Neural cell (in vitro differentiated cells): Measurements from ENCODE around the gene RABL6. TPM values are rescaled to one million over a fixed set of nuclear protein-coding genes. Genes with fewer than 3 reads are reported as not detected.

Source experiments
- H2AFZ ChIP-seq: fragments of 200-600, 300-800 bp; sonication (generic), shearing (Covaris generic); 2 replicates; pipeline ENCODE4 v1.6.0; 2014; ENCODE audit warnings: low read depth, mild to moderate bottlenecking, antibody characterized with exemption, low read length, moderate library complexity
- H3F3A ChIP-seq: fragments of 200-600 bp; shearing (Covaris generic); 2 replicates; pipeline ENCODE4 v1.6.1; 2016; ENCODE audit warnings: mild to moderate bottlenecking, moderate library complexity, mixed read lengths, antibody characterized with exemption, low read length; ENCODE audit not compliant: insufficient read depth, poor library complexity, severe bottlenecking
- H3K27ac ChIP-seq: fragments of 200-600, 300-800 bp; sonication (generic), shearing (Covaris generic); 2 replicates; pipeline ENCODE4 v1.5.1; 2014; ENCODE audit warnings: mild to moderate bottlenecking, low read length, moderate library complexity
- H3K27me3 ChIP-seq: fragments of 300-800, 200-600 bp; sonication (generic), shearing (Covaris generic); 2 replicates; pipeline ENCODE4 v1.6.0; 2014; ENCODE audit warnings: mild to moderate bottlenecking, low read depth, low read length, moderate library complexity; ENCODE audit not compliant: insufficient read depth
- H3K36me3 ChIP-seq: fragments of 300-800, 200-600 bp; sonication (generic), shearing (Covaris generic); 2 replicates; pipeline ENCODE4 v1.5.1; 2014; ENCODE audit warnings: mild to moderate bottlenecking, antibody characterized with exemption, low read length, moderate library complexity; ENCODE audit not compliant: insufficient read depth
- H3K4me2 ChIP-seq: fragments of 300-800, 200-600 bp; sonication (generic), shearing (Covaris generic); 2 replicates; pipeline ENCODE4 v1.6.0; 2014; ENCODE audit warnings: mild to moderate bottlenecking, low read length
- H3K4me3 ChIP-seq: fragments of 300-800, 200-600 bp; sonication (generic), shearing (Covaris generic); 2 replicates; pipeline ENCODE4 v1.5.1; 2014; ENCODE audit warnings: mild to moderate bottlenecking, low read length, moderate library complexity
- H3K79me2 ChIP-seq: fragments of 200-600 bp; shearing (Covaris generic); replicated peaks from 2 replicates; pipeline ENCODE4 v1.6.0; 2014; ENCODE audit warnings: mild to moderate bottlenecking, low read length, moderate library complexity; ENCODE audit not compliant: insufficient read depth
- H3K9ac ChIP-seq: fragments of 300-800, 200-600 bp; sonication (generic), shearing (Covaris generic); 2 replicates; pipeline ENCODE4 v1.6.1; 2016; ENCODE audit warnings: mild to moderate bottlenecking, low read length, mixed read lengths
- H3K9me2 ChIP-seq: fragments of 200-600 bp; shearing (Covaris generic); 2 replicates; pipeline ENCODE4 v1.6.1; 2016; ENCODE audit warnings: mild to moderate bottlenecking, low read length, mixed read lengths; ENCODE audit not compliant: insufficient read depth
- H3K9me3 ChIP-seq: fragments of 200-600, 300-800 bp; sonication (generic), shearing (Covaris generic); 2 replicates; pipeline ENCODE4 v1.6.1; 2016; ENCODE audit warnings: mild to moderate bottlenecking, mixed run types, low read length, moderate library complexity, mixed read lengths
- H4K20me1 ChIP-seq: fragments of 200-600 bp; shearing (Covaris generic); 2 replicates; pipeline ENCODE4 v1.6.1; 2016; ENCODE audit warnings: mild to moderate bottlenecking, mixed run types; ENCODE audit not compliant: insufficient read depth
- EP300 ChIP-seq: fragments of 450-650 bp; conservative IDR thresholded peaks from 2 replicates; pipeline ENCODE4 v1.6.1; 2014; ENCODE audit warnings: antibody characterized with exemption, mild to moderate bottlenecking, moderate library complexity; ENCODE audit not compliant: poor library complexity, severe bottlenecking
- EZH2 ChIP-seq: fragments of 200-600, 300-800 bp; shearing (Covaris generic), sonication (generic); IDR thresholded peaks from 2 replicates; pipeline ENCODE4 v1.6.1; 2014; ENCODE audit warnings: antibody characterized with exemption, low read length, borderline replicate concordance, mild to moderate bottlenecking; ENCODE audit not compliant: insufficient read depth, poor library complexity, severe bottlenecking
- MXI1 ChIP-seq: fragments of 450-650 bp; conservative IDR thresholded peaks from 2 replicates; pipeline ENCODE4 v1.6.1; 2014; ENCODE audit warnings: antibody characterized with exemption, mild to moderate bottlenecking; ENCODE audit not compliant: poor library complexity, severe bottlenecking
- POLR2AphosphoS5 ChIP-seq: IDR thresholded peaks from 2 replicates; pipeline ENCODE4 v1.6.1; 2012
- RAD21 ChIP-seq: fragments of 450-650 bp; conservative IDR thresholded peaks from 2 replicates; pipeline ENCODE4 v1.6.1; 2014; ENCODE audit warnings: antibody characterized with exemption, mild to moderate bottlenecking, moderate library complexity
- SMC3 ChIP-seq: fragments of 450-650 bp; conservative IDR thresholded peaks from 2 replicates; pipeline ENCODE4 v1.6.1; 2014; ENCODE audit warnings: antibody characterized with exemption, mild to moderate bottlenecking, moderate library complexity; ENCODE audit not compliant: poor library complexity
- TAF1 ChIP-seq: IDR thresholded peaks from 2 replicates; pipeline ENCODE4 v1.6.1; 2012; ENCODE audit warnings: low read depth
- polyA plus RNA-seq: library from polyadenylated mRNA; depleted of rRNA; stranded (reverse); fragments of >200 nt; gene quantifications from 2 replicates; pipeline ENCODE4 v1.2.3, GENCODE V29; 2014
- TF ChIP-seq, protein P1 (sequence below): fragments of 450-650 bp; IDR thresholded peaks from 2 replicates; pipeline ENCODE4 v1.5.1; 2014; ENCODE audit warnings: antibody characterized with exemption, mild to moderate bottlenecking, moderate library complexity; ENCODE audit not compliant: poor library complexity, severe bottlenecking
- TF ChIP-seq, protein P2 (sequence below): IDR thresholded peaks from 2 replicates; pipeline ENCODE4 v1.6.1; 2012; ENCODE audit warnings: borderline replicate concordance

Gene RABL6
- polyA plus RNA-seq, 1 donor from 2014 or later, result 46.4 TPM

DNA sequence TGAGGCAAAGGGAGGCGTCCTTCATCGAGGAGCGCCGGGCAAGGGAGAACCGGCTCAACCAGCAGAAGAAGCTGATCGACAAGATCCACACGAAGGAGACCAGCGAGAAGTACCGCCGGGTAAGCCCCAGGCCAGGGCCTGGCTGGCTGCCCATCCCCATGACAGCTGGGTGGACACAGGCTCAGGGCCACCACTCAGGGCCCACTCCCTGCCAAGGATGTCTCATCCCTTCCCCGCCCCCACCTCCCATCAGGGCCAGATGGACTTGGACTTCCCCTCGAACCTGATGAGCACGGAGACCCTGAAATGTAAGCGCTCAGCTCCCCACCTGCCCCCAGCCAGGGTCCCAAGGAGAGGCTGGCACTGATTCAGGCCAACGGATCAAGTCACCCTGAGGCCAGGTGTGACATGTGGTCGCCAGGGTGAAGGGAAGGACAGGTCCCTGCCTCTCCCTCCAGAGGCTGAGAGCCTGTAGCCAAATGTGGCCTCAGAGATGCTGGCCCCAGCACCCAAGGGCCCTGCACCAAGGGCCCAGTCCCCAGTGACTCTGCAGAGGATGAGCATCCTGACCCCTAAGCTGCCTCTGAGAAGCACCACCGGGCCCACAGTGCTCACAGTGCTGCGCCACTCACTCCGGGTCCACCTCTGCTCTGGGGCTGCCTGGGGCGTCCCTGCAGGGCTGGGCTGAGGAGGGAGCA is 3.1 kb upstream of the RABL6 start:
- Histone ChIP-seq H3F3A (no peaks in the 10 kb centered on the region), H3K79me2 (peaks cover 12% of the 10 kb centered on the region), H3K4me2 (no peak overlapping the region), H3K9me2 (no peaks in the 10 kb centered on the region), H4K20me1 (no peaks in the 10 kb centered on the region), H3K4me3 (no peak overlapping the region), H2AFZ (no peak overlapping the region), H3K27ac (no peak overlapping the region), H3K9ac (no peak overlapping the region), H3K9me3 (no peaks in the 10 kb centered on the region), H3K27me3 (no peaks in the 10 kb centered on the region), H3K36me3 (no peaks in the 10 kb centered on the region)
- TF ChIP-seq POLR2AphosphoS5 (no peak), SMC3 (no peak), RAD21 (no peak), MXI1 (no peak), EP300 (no peak), TAF1 (no peak), EZH2 (no peak)
- TF ChIP-seq, protein P1, sequence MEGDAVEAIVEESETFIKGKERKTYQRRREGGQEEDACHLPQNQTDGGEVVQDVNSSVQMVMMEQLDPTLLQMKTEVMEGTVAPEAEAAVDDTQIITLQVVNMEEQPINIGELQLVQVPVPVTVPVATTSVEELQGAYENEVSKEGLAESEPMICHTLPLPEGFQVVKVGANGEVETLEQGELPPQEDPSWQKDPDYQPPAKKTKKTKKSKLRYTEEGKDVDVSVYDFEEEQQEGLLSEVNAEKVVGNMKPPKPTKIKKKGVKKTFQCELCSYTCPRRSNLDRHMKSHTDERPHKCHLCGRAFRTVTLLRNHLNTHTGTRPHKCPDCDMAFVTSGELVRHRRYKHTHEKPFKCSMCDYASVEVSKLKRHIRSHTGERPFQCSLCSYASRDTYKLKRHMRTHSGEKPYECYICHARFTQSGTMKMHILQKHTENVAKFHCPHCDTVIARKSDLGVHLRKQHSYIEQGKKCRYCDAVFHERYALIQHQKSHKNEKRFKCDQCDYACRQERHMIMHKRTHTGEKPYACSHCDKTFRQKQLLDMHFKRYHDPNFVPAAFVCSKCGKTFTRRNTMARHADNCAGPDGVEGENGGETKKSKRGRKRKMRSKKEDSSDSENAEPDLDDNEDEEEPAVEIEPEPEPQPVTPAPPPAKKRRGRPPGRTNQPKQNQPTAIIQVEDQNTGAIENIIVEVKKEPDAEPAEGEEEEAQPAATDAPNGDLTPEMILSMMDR, result no peak
- TF ChIP-seq, protein P2, sequence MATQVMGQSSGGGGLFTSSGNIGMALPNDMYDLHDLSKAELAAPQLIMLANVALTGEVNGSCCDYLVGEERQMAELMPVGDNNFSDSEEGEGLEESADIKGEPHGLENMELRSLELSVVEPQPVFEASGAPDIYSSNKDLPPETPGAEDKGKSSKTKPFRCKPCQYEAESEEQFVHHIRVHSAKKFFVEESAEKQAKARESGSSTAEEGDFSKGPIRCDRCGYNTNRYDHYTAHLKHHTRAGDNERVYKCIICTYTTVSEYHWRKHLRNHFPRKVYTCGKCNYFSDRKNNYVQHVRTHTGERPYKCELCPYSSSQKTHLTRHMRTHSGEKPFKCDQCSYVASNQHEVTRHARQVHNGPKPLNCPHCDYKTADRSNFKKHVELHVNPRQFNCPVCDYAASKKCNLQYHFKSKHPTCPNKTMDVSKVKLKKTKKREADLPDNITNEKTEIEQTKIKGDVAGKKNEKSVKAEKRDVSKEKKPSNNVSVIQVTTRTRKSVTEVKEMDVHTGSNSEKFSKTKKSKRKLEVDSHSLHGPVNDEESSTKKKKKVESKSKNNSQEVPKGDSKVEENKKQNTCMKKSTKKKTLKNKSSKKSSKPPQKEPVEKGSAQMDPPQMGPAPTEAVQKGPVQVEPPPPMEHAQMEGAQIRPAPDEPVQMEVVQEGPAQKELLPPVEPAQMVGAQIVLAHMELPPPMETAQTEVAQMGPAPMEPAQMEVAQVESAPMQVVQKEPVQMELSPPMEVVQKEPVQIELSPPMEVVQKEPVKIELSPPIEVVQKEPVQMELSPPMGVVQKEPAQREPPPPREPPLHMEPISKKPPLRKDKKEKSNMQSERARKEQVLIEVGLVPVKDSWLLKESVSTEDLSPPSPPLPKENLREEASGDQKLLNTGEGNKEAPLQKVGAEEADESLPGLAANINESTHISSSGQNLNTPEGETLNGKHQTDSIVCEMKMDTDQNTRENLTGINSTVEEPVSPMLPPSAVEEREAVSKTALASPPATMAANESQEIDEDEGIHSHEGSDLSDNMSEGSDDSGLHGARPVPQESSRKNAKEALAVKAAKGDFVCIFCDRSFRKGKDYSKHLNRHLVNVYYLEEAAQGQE, result no peak

DNA sequence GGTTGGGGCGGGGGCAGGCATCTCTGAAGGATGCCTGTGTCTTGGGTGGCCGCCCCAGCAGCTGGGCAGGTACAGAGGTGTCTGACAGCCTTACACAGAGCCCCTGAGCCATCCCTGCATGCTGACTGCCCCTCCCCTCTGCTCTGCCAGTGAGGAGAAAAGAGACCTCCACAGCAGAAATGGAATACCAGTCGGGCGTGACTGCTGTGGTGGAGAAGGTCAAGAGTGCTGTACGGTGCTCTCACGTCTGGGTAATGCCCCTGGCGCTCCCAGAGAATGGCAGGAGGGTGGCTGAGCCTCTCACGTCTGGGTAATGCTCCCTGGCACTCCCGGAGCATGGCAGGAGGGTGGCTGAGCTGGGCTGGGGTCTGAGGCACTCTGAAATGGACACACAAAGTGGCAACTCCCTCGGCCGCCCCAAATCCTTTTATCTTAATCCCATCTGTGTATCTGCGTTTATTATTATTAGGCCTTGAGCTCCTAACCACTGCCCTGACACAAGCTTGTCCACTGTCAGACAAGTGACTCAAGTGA is 2.5 kb upstream of the RABL6 start:
- Histone ChIP-seq H3K36me3 (no peaks in the 10 kb centered on the region), H3K9me3 (no peaks in the 10 kb centered on the region), H4K20me1 (no peaks in the 10 kb centered on the region), H3K4me3 (no peak overlapping the region), H3K9ac (no peak overlapping the region), H2AFZ (no peak overlapping the region), H3K27ac (no peak overlapping the region), H3K9me2 (no peaks in the 10 kb centered on the region), H3K79me2 (peaks cover 18% of the 10 kb centered on the region), H3K27me3 (no peaks in the 10 kb centered on the region), H3K4me2 (no peak overlapping the region), H3F3A (no peaks in the 10 kb centered on the region)
- TF ChIP-seq POLR2AphosphoS5 (no peak), MXI1 (no peak), TAF1 (no peak), RAD21 (no peak), EP300 (no peak), EZH2 (no peak), SMC3 (no peak)
- TF ChIP-seq, protein P1, result no peak
- TF ChIP-seq, protein P2, result no peak
